GM19328 (cell line): Measurements from ENCODE around the gene HOMER1.

Source experiments
- ATAC-seq: cut with Tn5 transposase; IDR thresholded peaks from one replicate; pipeline ENCODE4 v1.9.1; 2021; ENCODE audit warnings: mild to moderate bottlenecking, moderate library complexity; ENCODE audit not compliant: unreplicated experiment

HOMER1 gene

DNA sequence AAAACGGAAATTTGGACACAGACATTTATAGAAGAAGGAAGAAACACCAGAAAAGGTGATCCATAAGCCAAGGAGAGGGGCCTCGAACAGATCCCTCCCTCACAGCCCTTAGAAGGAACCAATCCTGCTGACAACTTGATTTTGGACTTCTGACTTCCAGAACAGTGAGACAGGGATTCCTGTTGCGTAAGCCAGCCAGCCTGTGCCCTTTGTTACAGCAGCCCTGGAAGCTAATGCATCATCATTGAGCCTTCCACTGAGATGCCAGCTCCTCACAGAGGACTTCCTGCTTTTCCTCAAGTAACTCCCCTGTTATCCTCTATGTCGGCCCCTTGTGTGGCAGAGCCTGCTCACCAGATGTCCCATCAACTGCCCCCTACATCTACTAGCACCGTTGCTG is 183.9 kb downstream of the HOMER1 start:
- ATAC-seq, result no peak

- ATAC-seq, result no peak
Measured at GRCh38 chr5:79329453-79329852, 184.5 kb downstream of the HOMER1 start.
